ENCODE data around the gene GRID2.

The GRID2 gene

GRCh38 chr4:93767917-93768316 lies 1464.2 kb downstream of the GRID2 start:
- Histone ChIP-seq H3K9me3 (ENCODE audit: control insufficient read depth, low read length) (no peaks in the 10 kb centered on the region), H3K4me1 (no peaks in the 10 kb centered on the region), H3K4me2 (ENCODE audit: low read length) (no peak overlapping the region), H2AFZ (no peak overlapping the region), H3K27ac (no peak overlapping the region), H3K36me3 (ENCODE audit: control insufficient read depth, insufficient read depth, low read length) (no peaks in the 10 kb centered on the region), H3K9ac (no peak overlapping the region), H3K4me3 (ENCODE audit: low read depth, low read length) (no peak overlapping the region), H3K27me3 (ENCODE audit: control insufficient read depth, insufficient read depth, low read length) (no peaks in the 10 kb centered on the region), H3K79me2 (no peaks in the 10 kb centered on the region)
- no peak for TF ChIP-seq CTCF (IDR thresholded peaks at IDR 0.05)

DNA sequence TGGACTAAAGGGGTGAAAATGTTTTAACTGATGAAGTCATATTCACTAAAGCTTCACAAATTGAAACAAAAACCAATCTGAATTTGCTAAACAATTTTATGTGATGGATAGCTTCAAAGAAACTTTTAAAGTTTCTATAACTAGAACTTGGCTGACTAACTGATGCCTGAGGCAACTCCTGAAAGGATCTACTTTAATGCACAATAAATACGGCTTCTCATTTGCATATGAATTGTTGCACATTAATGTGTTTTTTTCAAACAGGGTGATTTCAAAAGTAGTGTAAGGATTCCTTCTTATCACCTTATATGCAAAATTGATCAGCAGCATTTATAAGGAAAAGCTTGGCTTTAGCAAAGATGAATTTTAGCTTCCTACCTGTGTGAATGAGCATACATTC lies 1466.4 kb downstream of the GRID2 start:
- Histone ChIP-seq H3K9me3 (ENCODE audit: control insufficient read depth, low read length) (no peaks in the 10 kb centered on the region), H3K9ac (no peak overlapping the region), H3K79me2 (no peaks in the 10 kb centered on the region), H3K4me1 (no peaks in the 10 kb centered on the region), H2AFZ (no peak overlapping the region), H3K4me3 (ENCODE audit: low read depth, low read length) (no peak overlapping the region), H3K36me3 (ENCODE audit: control insufficient read depth, insufficient read depth, low read length) (no peaks in the 10 kb centered on the region), H3K4me2 (ENCODE audit: low read length) (no peak overlapping the region), H3K27me3 (ENCODE audit: control insufficient read depth, insufficient read depth, low read length) (no peaks in the 10 kb centered on the region), H3K27ac (no peak overlapping the region)
- no peak for TF ChIP-seq CTCF (IDR thresholded peaks at IDR 0.05)

GRCh38 chr4:93771640-93772411 lies 1468.1 kb downstream of the GRID2 start:
- Histone ChIP-seq H3K27ac (no peak overlapping the region), H3K9me3 (ENCODE audit: control insufficient read depth, low read length) (no peaks in the 10 kb centered on the region), H3K79me2 (no peaks in the 10 kb centered on the region), H3K36me3 (ENCODE audit: control insufficient read depth, insufficient read depth, low read length) (no peaks in the 10 kb centered on the region), H3K4me1 (no peaks in the 10 kb centered on the region), H3K9ac (no peak overlapping the region), H3K27me3 (ENCODE audit: control insufficient read depth, insufficient read depth, low read length) (no peaks in the 10 kb centered on the region), H2AFZ (no peak overlapping the region), H3K4me2 (ENCODE audit: low read length) (peak overlapping the region; percentile 70), H3K4me3 (ENCODE audit: low read depth, low read length) (peak overlapping the region; percentile 36)
- no peak for TF ChIP-seq CTCF (IDR thresholded peaks at IDR 0.05)

DNA sequence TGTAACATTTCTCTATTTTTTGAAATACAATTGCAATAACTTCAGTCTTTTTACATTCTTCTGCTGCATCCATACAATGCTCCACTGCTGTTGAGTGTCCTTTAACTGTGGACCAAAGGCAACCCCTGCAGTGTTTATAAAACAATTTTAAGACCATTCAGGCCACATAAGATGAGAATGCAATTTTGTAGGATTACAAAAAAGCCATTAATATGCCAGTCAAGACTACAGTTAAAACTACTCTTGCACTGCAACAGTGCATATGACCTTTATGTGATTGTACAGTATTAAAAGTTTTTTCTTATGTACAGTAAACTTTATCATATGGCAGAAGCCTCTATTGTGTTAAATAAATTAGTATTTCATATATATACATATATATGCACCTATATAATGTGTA lies 1469.1 kb downstream of the GRID2 start:
- H3K36me3 ChIP-seq (ENCODE audit: control insufficient read depth, insufficient read depth, low read length) = no peaks in the 10 kb centered on the region
- no peak overlapping the region for H3K9ac ChIP-seq
- no peak for TF ChIP-seq CTCF (IDR thresholded peaks at IDR 0.05)
- no peak overlapping the region for H3K4me3 ChIP-seq (ENCODE audit: low read depth, low read length)
- H2AFZ ChIP-seq = no peak overlapping the region
- H3K27ac ChIP-seq = no peak overlapping the region
- H3K4me2 ChIP-seq (ENCODE audit: low read length) = no peak overlapping the region
- H3K4me1 ChIP-seq = no peaks in the 10 kb centered on the region
- H3K27me3 ChIP-seq (ENCODE audit: control insufficient read depth, insufficient read depth, low read length) = no peaks in the 10 kb centered on the region
- H3K79me2 ChIP-seq = no peaks in the 10 kb centered on the region
- no peaks in the 10 kb centered on the region for H3K9me3 ChIP-seq (ENCODE audit: control insufficient read depth, low read length)

DNA sequence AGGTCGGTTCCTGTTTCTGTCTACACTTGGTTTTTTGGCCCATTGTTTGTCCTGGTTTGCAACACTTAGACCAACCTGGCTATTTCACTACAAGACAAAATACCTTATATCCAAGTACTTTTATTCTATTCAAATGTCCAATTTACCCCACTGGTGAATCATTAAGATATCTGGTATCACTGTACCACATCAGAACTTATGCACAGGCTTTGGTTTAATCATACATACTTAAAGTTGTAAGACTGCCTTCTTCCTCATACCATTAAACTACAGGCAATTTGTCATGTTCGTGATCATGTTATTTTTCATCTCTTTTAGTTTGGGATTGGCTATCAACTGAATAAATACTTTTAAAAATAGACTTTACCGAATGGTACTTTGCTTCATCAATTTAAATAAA lies 1471.8 kb downstream of the GRID2 start:
- H3K4me3 ChIP-seq (ENCODE audit: low read depth, low read length) = no peak overlapping the region
- H3K9ac ChIP-seq = no peak overlapping the region
- H3K27ac ChIP-seq = no peak overlapping the region
- no peak overlapping the region for H3K4me2 ChIP-seq (ENCODE audit: low read length)
- no peaks in the 10 kb centered on the region for H3K79me2 ChIP-seq
- no peaks in the 10 kb centered on the region for H3K27me3 ChIP-seq (ENCODE audit: control insufficient read depth, insufficient read depth, low read length)
- TF ChIP-seq CTCF (IDR thresholded peaks at IDR 0.05) = no peak
- no peaks in the 10 kb centered on the region for H3K9me3 ChIP-seq (ENCODE audit: control insufficient read depth, low read length)
- no peaks in the 10 kb centered on the region for H3K4me1 ChIP-seq
- H3K36me3 ChIP-seq (ENCODE audit: control insufficient read depth, insufficient read depth, low read length) = no peaks in the 10 kb centered on the region
- no peak overlapping the region for H2AFZ ChIP-seq
